ENCODE data around the gene NLRC3.
A peak's percentile ranks its signal among the peaks of the same experiment; 100 is the strongest.

The NLRC3 gene

GRCh38 chr16:3515897-3516296 is 61.3 kb downstream of the NLRC3 start:
- no peak for DNase-seq (ENCODE audit: low read depth, low spot score)
- TF ChIP-seq CTCF (IDR thresholded peaks at IDR 0.05; ENCODE audit: low read depth, low read length), result no peak
- H3K4me3 ChIP-seq (ENCODE audit: low read depth, low read length), result no peak overlapping the region
- in situ Hi-C loops (cut with HindIII; ENCODE audit: low sequenced_read_pairs), result no loop called here

GRCh38 chr16:3514621-3515020 is 62.6 kb downstream of the NLRC3 start:
- in situ Hi-C loops (cut with HindIII; ENCODE audit: low sequenced_read_pairs), result no loop called here
- DNase-seq (ENCODE audit: low read depth, low spot score), result peak; percentile 41
- H3K4me3 ChIP-seq (ENCODE audit: low read depth, low read length), result no peak overlapping the region
- TF ChIP-seq CTCF (IDR thresholded peaks at IDR 0.05; ENCODE audit: low read depth, low read length), result no peak

- in situ Hi-C loops (cut with HindIII; ENCODE audit: low sequenced_read_pairs), result no loop called here
- DNase-seq (ENCODE audit: low read depth, low spot score), result no peak
- no peak overlapping the region for H3K4me3 ChIP-seq (ENCODE audit: low read depth, low read length)
- TF ChIP-seq CTCF (IDR thresholded peaks at IDR 0.05; ENCODE audit: low read depth, low read length), result no peak
These were observed 63.2 kb downstream of the NLRC3 start for GRCh38 chr16:3513892-3514583.

GRCh38 chr16:3511286-3512180 is 65.7 kb downstream of the NLRC3 start:
- DNase-seq (ENCODE audit: low read depth, low spot score), result no peak
- no peak overlapping the region for H3K4me3 ChIP-seq (ENCODE audit: low read depth, low read length)
- TF ChIP-seq CTCF (IDR thresholded peaks at IDR 0.05; ENCODE audit: low read depth, low read length), result no peak
- in situ Hi-C loops (cut with HindIII; ENCODE audit: low sequenced_read_pairs), result no loop called here

- in situ Hi-C loops (cut with HindIII; ENCODE audit: low sequenced_read_pairs), result no loop called here
- TF ChIP-seq CTCF (IDR thresholded peaks at IDR 0.05; ENCODE audit: low read depth, low read length), result no peak
- DNase-seq (ENCODE audit: low read depth, low spot score), result no peak
- H3K4me3 ChIP-seq (ENCODE audit: low read depth, low read length), result no peak overlapping the region
These were observed 66.8 kb downstream of the NLRC3 start for GRCh38 chr16:3510416-3510815.

- TF ChIP-seq CTCF (IDR thresholded peaks at IDR 0.05; ENCODE audit: low read depth, low read length), result no peak
- DNase-seq (ENCODE audit: low read depth, low spot score), result peak; percentile 22
- H3K4me3 ChIP-seq (ENCODE audit: low read depth, low read length), result no peak overlapping the region
- in situ Hi-C loops (cut with HindIII; ENCODE audit: low sequenced_read_pairs), result no loop called here
These were observed 67.7 kb downstream of the NLRC3 start for GRCh38 chr16:3509470-3509928.

Data from astrocyte of the spinal cord (primary cell).